Uterus (tissue), 4 donors: ENCODE measurements around the gene TMCO4. TPM values are rescaled to one million over a fixed set of nuclear protein-coding genes. Genes with fewer than 3 reads are reported as not detected.

Experiments
- DNase-seq, 2 donors: peaks; one replicate each; pipeline ENCODE4 v3.0.0-alpha.2; 2019 to 2020
- H3K27ac ChIP-seq, 2 donors: fragments of 200-600 bp; sonication (generic); 1 replicate in 1 of 2; 2 replicates in 1 of 2; pipeline ENCODE4 v1.5.1; 2016 to 2018
- H3K27me3 ChIP-seq, 2 donors: fragments of 200-600 bp; sonication (generic); one replicate each; pipeline ENCODE4 v1.5.1; 2018 to 2019; ENCODE audit warnings: control low read depth in 1 of 2
- H3K36me3 ChIP-seq, 2 donors: fragments of 200-600 bp; sonication (generic); one replicate each; pipeline ENCODE4 v1.5.1; 2019; ENCODE audit warnings: control low read depth in 1 of 2
- H3K4me1 ChIP-seq, 2 donors: fragments of 200-600 bp; sonication (generic); one replicate each; pipeline ENCODE4 v1.5.1; 2018 to 2019; ENCODE audit warnings: control low read depth in 1 of 2
- H3K4me3 ChIP-seq, 2 donors: fragments of 200-600 bp; sonication (generic); 1 replicate in 1 of 2; 2 replicates in 1 of 2; pipeline ENCODE4 v1.5.1; 2018 to 2019; ENCODE audit warnings: mild to moderate bottlenecking in 1 of 2
- H3K9me3 ChIP-seq, 2 donors: fragments of 200-600 bp; sonication (generic); one replicate each; pipeline ENCODE4 v1.5.1; 2019; ENCODE audit warnings: control low read depth in 1 of 2
- POLR2A ChIP-seq, 2 donors: fragments of 450-650 bp; IDR thresholded peaks; one replicate each; pipeline ENCODE4 v1.6.1; 2016; ENCODE audit warnings: antibody characterized with exemption in 2 of 2, mild to moderate bottlenecking in 1 of 2, moderate library complexity in 1 of 2
- intact Hi-C: fragments of 100-400 bp; cut with DNase I; formaldehyde crosslinking; loops from one replicate; pipeline ENCODE4 v1.15.1; 2023; ENCODE audit warnings: low total_unique reads
- total RNA-seq, 4 donors: library from RNA; depleted of rRNA in 3 of 4; stranded (reverse); fragments of >200 nt in 3 of 4; gene quantifications; one replicate each; pipeline versions ENCODE4 v1.1.0 to v1.2.4, GENCODE V29; 2014 to 2023
- TF ChIP-seq, protein P1 (sequence below), 4 experiments: fragments of 200-600 bp in 2 of 4; fragments of 450-650 bp in 2 of 4; sonication (generic) in 2 of 4; IDR thresholded peaks; one replicate each; pipeline ENCODE4 v1.5.1; 2016 to 2019; ENCODE audit warnings: antibody characterized with exemption in 4 of 4, mild to moderate bottlenecking in 2 of 4, moderate library complexity in 1 of 4
- donor health status: DM: yes; HTN: yes; CAD: no.

The TMCO4 gene
- total RNA-seq, 4 donors from 2014 or later = 11.8 to 41.2 (median 21.8) TPM

DNA sequence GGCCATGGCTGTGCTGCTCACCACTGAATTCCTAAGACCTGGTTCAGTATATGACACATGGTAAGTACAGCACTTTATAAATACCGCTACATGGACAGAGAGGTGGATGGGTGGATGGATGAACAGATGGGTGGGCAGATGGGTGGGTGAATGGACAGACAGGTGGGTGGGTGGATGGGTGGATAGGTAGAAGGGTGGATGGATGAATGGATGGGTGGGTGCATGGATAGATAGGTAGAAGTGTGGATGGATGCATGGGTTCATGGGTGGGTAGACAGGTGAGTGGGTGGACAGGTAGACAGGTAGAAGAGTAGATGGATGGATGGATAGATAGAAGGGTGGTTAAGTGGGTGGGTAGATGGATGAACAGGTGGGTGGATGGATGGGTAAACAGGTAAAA is 54.8 kb downstream of the TMCO4 start:
- no peak for DNase-seq
- no peak overlapping the region for H3K27ac ChIP-seq
- no peak overlapping the region for H3K4me3 ChIP-seq
- no peaks in the 10 kb centered on the region for H3K9me3 ChIP-seq
- H3K4me1 ChIP-seq = no peaks in the 10 kb centered on the region
- H3K27me3 ChIP-seq = no peaks in the 10 kb centered on the region
- intact Hi-C loops = no loop called here
- no peak for TF ChIP-seq POLR2A (IDR thresholded peaks at IDR 0.05)
- TF ChIP-seq, protein P1, sequence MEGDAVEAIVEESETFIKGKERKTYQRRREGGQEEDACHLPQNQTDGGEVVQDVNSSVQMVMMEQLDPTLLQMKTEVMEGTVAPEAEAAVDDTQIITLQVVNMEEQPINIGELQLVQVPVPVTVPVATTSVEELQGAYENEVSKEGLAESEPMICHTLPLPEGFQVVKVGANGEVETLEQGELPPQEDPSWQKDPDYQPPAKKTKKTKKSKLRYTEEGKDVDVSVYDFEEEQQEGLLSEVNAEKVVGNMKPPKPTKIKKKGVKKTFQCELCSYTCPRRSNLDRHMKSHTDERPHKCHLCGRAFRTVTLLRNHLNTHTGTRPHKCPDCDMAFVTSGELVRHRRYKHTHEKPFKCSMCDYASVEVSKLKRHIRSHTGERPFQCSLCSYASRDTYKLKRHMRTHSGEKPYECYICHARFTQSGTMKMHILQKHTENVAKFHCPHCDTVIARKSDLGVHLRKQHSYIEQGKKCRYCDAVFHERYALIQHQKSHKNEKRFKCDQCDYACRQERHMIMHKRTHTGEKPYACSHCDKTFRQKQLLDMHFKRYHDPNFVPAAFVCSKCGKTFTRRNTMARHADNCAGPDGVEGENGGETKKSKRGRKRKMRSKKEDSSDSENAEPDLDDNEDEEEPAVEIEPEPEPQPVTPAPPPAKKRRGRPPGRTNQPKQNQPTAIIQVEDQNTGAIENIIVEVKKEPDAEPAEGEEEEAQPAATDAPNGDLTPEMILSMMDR (IDR thresholded peaks at IDR 0.05) = no peak
- no peaks in the 10 kb centered on the region for H3K36me3 ChIP-seq

DNA sequence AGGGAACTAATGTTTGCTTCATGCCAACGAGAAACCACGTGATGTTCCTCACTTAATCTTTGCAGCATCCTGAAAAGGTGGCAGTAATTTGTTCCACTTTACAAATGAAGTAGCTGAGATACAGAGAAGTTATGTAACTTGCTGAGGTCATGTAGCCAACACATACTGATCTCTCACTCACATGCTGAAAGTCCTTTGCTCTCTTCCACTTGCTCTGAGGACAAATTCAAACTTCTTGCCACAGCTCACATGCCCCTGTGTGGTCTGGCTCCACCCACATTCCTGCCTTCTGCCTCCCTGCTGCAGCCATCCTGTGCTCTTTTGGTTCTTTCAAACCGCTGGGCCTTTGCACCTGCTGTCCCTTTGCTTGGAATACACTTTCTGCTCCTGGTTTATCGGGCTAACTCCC is 55.4 kb downstream of the TMCO4 start:
- intact Hi-C loops = no loop called here
- no peak for DNase-seq
- Histone ChIP-seq H3K4me3 (no peak overlapping the region), H3K9me3 (no peaks in the 10 kb centered on the region), H3K27me3 (no peaks in the 10 kb centered on the region), H3K36me3 (no peaks in the 10 kb centered on the region), H3K4me1 (no peaks in the 10 kb centered on the region), H3K27ac (no peak overlapping the region)
- no peak for TF ChIP-seq POLR2A (IDR thresholded peaks at IDR 0.05)
- TF ChIP-seq, protein P1 (IDR thresholded peaks at IDR 0.05) = no peak

DNA sequence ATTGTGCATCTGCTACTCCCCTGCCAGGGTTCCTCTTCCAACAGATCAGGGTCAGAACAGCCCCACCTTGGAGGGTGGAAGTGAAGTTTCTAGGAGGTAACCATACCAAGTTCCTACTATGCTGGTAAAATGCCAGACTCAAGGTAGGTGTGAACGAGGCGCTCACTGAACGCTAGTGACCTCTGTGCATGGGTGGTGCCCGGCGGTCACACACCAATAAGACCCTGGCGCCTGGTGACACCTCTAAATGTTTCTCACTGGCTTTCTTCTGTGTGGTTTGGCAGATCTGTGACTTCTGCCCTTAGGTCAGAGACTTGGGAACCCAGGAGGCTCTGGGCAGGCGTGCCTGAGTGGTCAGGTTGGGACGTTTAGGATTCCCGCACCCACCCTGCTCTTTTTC is 55.9 kb downstream of the TMCO4 start:
- H3K4me1 ChIP-seq = no peaks in the 10 kb centered on the region
- DNase-seq = no peak
- no peaks in the 10 kb centered on the region for H3K9me3 ChIP-seq
- no peaks in the 10 kb centered on the region for H3K27me3 ChIP-seq
- no peaks in the 10 kb centered on the region for H3K36me3 ChIP-seq
- no peak overlapping the region for H3K27ac ChIP-seq
- intact Hi-C loops = no loop called here
- no peak for TF ChIP-seq POLR2A (IDR thresholded peaks at IDR 0.05)
- TF ChIP-seq, protein P1 (IDR thresholded peaks at IDR 0.05) = no peak
- no peak overlapping the region for H3K4me3 ChIP-seq

DNA sequence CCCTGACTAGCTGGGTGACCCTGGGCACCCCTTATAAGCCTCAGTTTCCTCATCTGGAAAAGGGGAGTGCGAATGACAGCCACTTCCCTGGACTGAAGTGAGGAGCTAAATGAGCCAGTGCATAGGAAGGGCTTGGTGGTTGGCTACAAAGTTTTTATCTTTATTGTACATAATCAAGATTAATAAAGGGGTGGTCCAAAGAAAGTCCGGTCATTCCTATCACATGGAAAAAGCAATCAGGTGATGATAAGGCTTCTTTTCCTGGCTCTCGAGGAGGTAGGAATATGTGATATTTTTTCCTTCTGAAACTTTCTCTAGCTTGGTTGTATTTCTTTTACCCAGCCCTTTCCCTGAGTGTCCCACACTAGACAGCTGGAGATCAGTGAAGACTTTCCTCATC is 56.5 kb downstream of the TMCO4 start:
- no peaks in the 10 kb centered on the region for H3K27me3 ChIP-seq
- no peaks in the 10 kb centered on the region for H3K4me1 ChIP-seq
- no peak overlapping the region for H3K27ac ChIP-seq
- DNase-seq = no peak
- H3K9me3 ChIP-seq = no peaks in the 10 kb centered on the region
- H3K36me3 ChIP-seq = no peaks in the 10 kb centered on the region
- H3K4me3 ChIP-seq = no peak overlapping the region
- intact Hi-C loops = no loop called here
- no peak for TF ChIP-seq POLR2A (IDR thresholded peaks at IDR 0.05)
- TF ChIP-seq, protein P1 (IDR thresholded peaks at IDR 0.05) = no peak

DNA sequence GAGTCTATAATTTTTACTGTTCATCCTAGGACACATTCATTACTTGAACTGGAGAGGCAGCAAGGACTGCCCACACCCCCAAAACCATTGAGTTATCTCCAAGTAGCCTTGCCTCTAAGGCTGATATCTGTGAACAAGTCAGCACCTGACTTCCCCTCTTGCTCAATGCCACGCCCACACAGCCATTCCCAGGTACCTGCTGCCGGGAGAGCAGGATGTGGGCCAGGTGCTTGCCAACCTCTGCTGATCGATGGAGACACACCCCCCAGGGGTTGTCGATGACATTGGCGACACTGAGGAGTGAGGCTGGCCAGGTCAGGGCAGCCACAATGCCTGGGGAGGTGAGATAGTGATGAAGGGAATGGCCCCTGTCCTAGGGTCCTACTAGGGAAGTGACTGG is 60.1 kb downstream of the TMCO4 start:
- intact Hi-C loops = no loop called here
- DNase-seq = no peak
- H3K4me3 ChIP-seq = no peak overlapping the region
- no peaks in the 10 kb centered on the region for H3K9me3 ChIP-seq
- no peaks in the 10 kb centered on the region for H3K36me3 ChIP-seq
- H3K4me1 ChIP-seq = peaks cover 0 to 9% of the 10 kb centered on the region in 2 donors
- H3K27me3 ChIP-seq = no peaks in the 10 kb centered on the region
- H3K27ac ChIP-seq = no peak overlapping the region
- TF ChIP-seq POLR2A (IDR thresholded peaks at IDR 0.05) = no peak
- TF ChIP-seq, protein P1 (IDR thresholded peaks at IDR 0.05) = no peak
